ENCODE results near the gene MCC. TPM values are rescaled to one million over a fixed set of nuclear protein-coding genes. Genes with fewer than 3 reads are reported as not detected.

MCC gene
- total and polyA plus RNA-seq, 4 donors = 1.6 to 38.6 (median 11.2) TPM

GRCh38 chr5:113296676-113297075 is 191.6 kb downstream of the MCC start:
- H3K4me1 ChIP-seq (ENCODE audit: control insufficient read depth in 5 of 5, insufficient read depth in 5 of 5, low read length in 5 of 5) = peaks cover 0 to 12% (median 7%) of the 10 kb centered on the region in 5 donors
- no peak overlapping the region for H3K27ac ChIP-seq (ENCODE audit: low read depth in 1 of 2, low read length in 1 of 2)
- no peak for TF ChIP-seq CTCF (IDR thresholded peaks at IDR 0.05; ENCODE audit: control extremely low read depth, extremely low read depth)
- DNase-seq (no peak), ATAC-seq (ENCODE audit: insufficient read depth, low FRiP score) (no peak)
- 81 to 85% methylated on average over 1 of the region's 1 CpG for WGBS, 2 donors
- no peaks in the 10 kb centered on the region for H3K36me3 ChIP-seq (ENCODE audit: control insufficient read depth in 4 of 4, insufficient read depth in 4 of 4, low read length in 4 of 4)
- H3K4me3 ChIP-seq = no peak overlapping the region
- no peaks in the 10 kb centered on the region for H3K9me3 ChIP-seq (ENCODE audit: control insufficient read depth in 4 of 4, insufficient read depth in 3 of 4, low read length in 3 of 4)
- H3K9ac ChIP-seq (ENCODE audit: insufficient read depth in 1 of 2, low read length in 2 of 2) = no peak overlapping the region
- H3K27me3 ChIP-seq (ENCODE audit: control insufficient read depth in 3 of 3, insufficient read depth in 3 of 3, low read length in 2 of 3) = no peaks in the 10 kb centered on the region

DNA sequence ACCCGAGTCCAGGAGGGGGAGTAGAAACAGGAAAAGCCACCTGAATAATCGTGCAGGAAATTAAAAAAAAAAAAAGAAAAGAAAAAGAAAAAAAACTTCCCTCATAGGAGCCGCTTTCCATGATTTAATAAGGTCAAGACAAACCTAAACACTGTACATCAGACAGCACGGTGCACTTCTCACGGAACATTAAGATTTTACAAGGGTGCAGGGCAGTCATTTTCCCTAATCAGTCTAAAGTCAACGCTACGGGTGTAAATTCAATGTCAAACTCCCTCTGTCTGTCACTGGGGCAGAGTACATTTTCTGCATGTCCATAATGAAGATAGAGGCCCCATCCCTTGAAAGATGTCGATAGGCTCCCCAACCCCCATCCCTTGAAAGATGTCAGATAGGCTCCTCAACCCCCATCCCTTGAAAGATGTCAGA is 193.1 kb downstream of the MCC start:
- no peak for ATAC-seq (ENCODE audit: insufficient read depth, low FRiP score)
- 4 to 5% methylated on average over 8 of the region's 8 CpGs for WGBS, 2 donors

DNA sequence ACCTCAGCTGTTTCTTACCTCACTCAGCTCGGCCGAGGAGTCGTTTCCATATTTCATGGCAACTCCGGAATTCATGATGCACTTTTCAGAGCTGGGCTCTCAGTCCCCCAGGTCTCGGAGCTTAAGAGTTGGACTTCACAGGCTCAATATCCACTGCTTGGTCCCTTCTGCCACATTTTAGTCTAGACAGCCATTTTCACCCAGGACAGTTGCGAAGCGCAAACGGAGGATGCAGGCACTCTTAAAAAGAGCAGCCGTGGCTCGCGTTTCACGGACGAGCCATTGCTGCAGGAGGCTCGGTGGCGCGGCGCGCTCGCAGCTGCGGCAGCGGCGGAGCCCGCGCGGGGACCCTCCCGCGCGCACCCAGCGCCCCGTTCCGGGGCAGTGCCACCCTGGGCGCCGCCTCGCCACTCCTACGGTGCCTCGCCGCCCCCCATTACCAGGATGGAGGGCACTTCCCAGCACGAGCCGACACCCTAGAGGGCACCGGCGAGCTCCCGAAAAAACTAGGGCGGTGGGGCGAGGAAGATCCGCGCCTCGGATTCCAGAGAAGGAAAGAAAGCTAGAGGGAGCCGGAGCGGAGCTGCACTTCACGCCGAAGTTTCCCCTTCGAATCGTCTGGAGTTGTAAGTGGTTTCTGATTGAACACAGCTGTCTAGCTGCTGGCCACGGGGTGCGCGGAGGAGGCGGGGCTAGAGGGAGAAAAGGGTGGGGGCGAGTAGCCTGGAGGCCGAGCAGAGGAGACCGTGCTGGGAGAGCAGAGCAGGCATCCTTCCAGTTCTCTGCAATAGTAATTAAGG is 193.7 kb downstream of the MCC start:
- Histone ChIP-seq H3K4me1 (ENCODE audit: control insufficient read depth in 5 of 5, insufficient read depth in 5 of 5, low read length in 5 of 5) (peaks cover 0 to 14% (median 12%) of the 10 kb centered on the region in 5 donors), H3K27me3 (ENCODE audit: control insufficient read depth in 3 of 3, insufficient read depth in 3 of 3, low read length in 2 of 3) (no peaks in the 10 kb centered on the region), H3K27ac (ENCODE audit: low read depth in 1 of 2, low read length in 1 of 2) (peak overlapping the region; percentile 87 to 89), H3K9me3 (ENCODE audit: control insufficient read depth in 4 of 4, insufficient read depth in 3 of 4, low read length in 3 of 4) (peaks cover 0 to 2% (median 0%) of the 10 kb centered on the region in 4 donors), H3K36me3 (ENCODE audit: control insufficient read depth in 4 of 4, insufficient read depth in 4 of 4, low read length in 4 of 4) (no peaks in the 10 kb centered on the region), H3K9ac (ENCODE audit: insufficient read depth in 1 of 2, low read length in 2 of 2) (peak overlapping the region; percentile 50 to 93), H3K4me3 (peak overlapping the region; percentile 53)
- ATAC-seq (ENCODE audit: insufficient read depth, low FRiP score) = peak; percentile 84
- TF ChIP-seq CTCF (IDR thresholded peaks at IDR 0.05; ENCODE audit: control extremely low read depth, extremely low read depth) = no peak
- 0% methylated on average over 59 to 60 of the region's 60 CpGs for WGBS, 2 donors
- peak; percentile 97 to 99 (median 99) for DNase-seq

More for the DNA sequence above, 193.1 kb downstream of the MCC start:
- Histone ChIP-seq H3K36me3 (ENCODE audit: control insufficient read depth in 4 of 4, insufficient read depth in 4 of 4, low read length in 4 of 4) (no peaks in the 10 kb centered on the region), H3K4me1 (ENCODE audit: control insufficient read depth in 5 of 5, insufficient read depth in 5 of 5, low read length in 5 of 5) (peaks cover 0 to 14% (median 12%) of the 10 kb centered on the region in 5 donors), H3K27ac (ENCODE audit: low read depth in 1 of 2, low read length in 1 of 2) (peak overlapping the region in 1 of 2 donors; percentile 89), H3K9me3 (ENCODE audit: control insufficient read depth in 4 of 4, insufficient read depth in 3 of 4, low read length in 3 of 4) (no peaks in the 10 kb centered on the region), H3K4me3 (no peak overlapping the region), H3K9ac (ENCODE audit: insufficient read depth in 1 of 2, low read length in 2 of 2) (peak overlapping the region in 1 of 2 donors; percentile 74), H3K27me3 (ENCODE audit: control insufficient read depth in 3 of 3, insufficient read depth in 3 of 3, low read length in 2 of 3) (no peaks in the 10 kb centered on the region)
- TF ChIP-seq CTCF (IDR thresholded peaks at IDR 0.05; ENCODE audit: control extremely low read depth, extremely low read depth) = no peak
- DNase-seq = no peak
